K562 (cell line): ENCODE data around the gene TREH. TPM values are rescaled to one million over a fixed set of nuclear protein-coding genes. Genes with fewer than 3 reads are reported as not detected.

ENCODE experiments used
- ARID1B ChIP-seq: fragments of 450-650 bp; IDR thresholded peaks from 2 replicates; pipeline ENCODE4 v1.6.1; 2016; ENCODE audit warnings: antibody characterized with exemption, mild to moderate bottlenecking, inconsistent platforms
- CREB3 ChIP-seq: fragments of 450-650 bp; conservative IDR thresholded peaks from 2 replicates; pipeline ENCODE4 v1.6.1; 2016; ENCODE audit warnings: missing genetic modification characterization, low read depth, mild to moderate bottlenecking, missing compliant biosample characterization, moderate library complexity
- EGR1 ChIP-seq: fragments of 450-650 bp; conservative IDR thresholded peaks from 2 replicates; pipeline ENCODE4 v1.6.1; 2017; ENCODE audit warnings: mild to moderate bottlenecking
- FOXK1 ChIP-seq: sonication (generic); formaldehyde crosslinking; IDR thresholded peaks from 2 replicates; pipeline ENCODE4 v1.8.0; 2022; ENCODE audit warnings: missing genetic modification reagents, mild to moderate bottlenecking, borderline replicate concordance
- MAFF ChIP-seq: IDR thresholded peaks from 2 replicates; pipeline ENCODE4 v1.6.1; 2012; ENCODE audit warnings: low read length, improper control_type of control experiment
- NR0B1 ChIP-seq: fragments of 450-650 bp; IDR thresholded peaks from one replicate; pipeline ENCODE4 v1.6.1; 2018; ENCODE audit warnings: mild to moderate bottlenecking, moderate library complexity; ENCODE audit not compliant: partially characterized antibody
- POLR2H ChIP-seq: IDR thresholded peaks from 2 replicates; pipeline ENCODE4 v1.6.1; 2016; ENCODE audit warnings: missing genetic modification characterization, low read depth, mild to moderate bottlenecking, control low read depth, missing compliant biosample characterization, moderate library complexity
- THRAP3 ChIP-seq: fragments of 450-650 bp; IDR thresholded peaks from 2 replicates; pipeline ENCODE4 v1.6.1; 2016; ENCODE audit warnings: mild to moderate bottlenecking, inconsistent platforms, borderline replicate concordance
- YY1 ChIP-seq, 3 experiments: IDR thresholded peaks; 2 replicates each; pipeline ENCODE4 v1.6.1; 2011; ENCODE audit warnings: low read length in 2 of 3, mild to moderate bottlenecking in 2 of 3, moderate library complexity in 2 of 3, borderline replicate concordance in 1 of 3, control low read depth in 1 of 3, low read depth in 1 of 3; ENCODE audit not compliant: insufficient read depth in 3 of 3, insufficient replicate concordance in 2 of 3, control insufficient read depth in 1 of 3, insufficient read length in 1 of 3; ENCODE audit errors: extremely low read depth in 1 of 3
- ZKSCAN8 ChIP-seq: fragments of 200-800 bp; sonication (Bioruptor generic); IDR thresholded peaks from 2 replicates; pipeline ENCODE4 v1.6.1; 2016; ENCODE audit warnings: missing genetic modification characterization, missing compliant biosample characterization
- ZNF79 ChIP-seq: fragments of 250-450 bp; sonication (Bioruptor Pico); IDR thresholded peaks from 2 replicates; pipeline ENCODE4 v1.4.0; 2020; ENCODE audit warnings: low read depth, mild to moderate bottlenecking, moderate library complexity
- polyA plus RNA-seq, 8 experiments: library from polyadenylated mRNA; depleted of rRNA in 4 of 8; stranded (reverse) in 5 of 8; unstranded in 3 of 8; fragments of >200 nt; fragmentation: Nextera tagmentation in 2 of 8; fragmentation: Illumina TruSeq in 1 of 8; extraction: Ambion mirVana in 2 of 8; extraction: Trizol in 1 of 8; gene quantifications; 2 replicates each; pipeline versions ENCODE4 v1.2.1 to v1.2.3, GENCODE V29; 2011 to 2014; ENCODE audit warnings: inconsistent platforms in 1 of 8, missing spikeins in 1 of 8
- total RNA-seq, 7 experiments: library from RNA; depleted of rRNA in 6 of 7; stranded (reverse); fragments of >200 nt in 6 of 7; fragmentation: Illumina TruSeq in 2 of 7; extraction: Trizol in 2 of 7; gene quantifications; 2 replicates each; pipeline versions ENCODE4 v1.2.1 to v1.2.3, GENCODE V29; 2011 to 2021; ENCODE audit warnings: low replicate concordance in 1 of 7
- TF ChIP-seq, protein P1 (sequence below): sonication (generic); formaldehyde crosslinking; IDR thresholded peaks from 2 replicates; pipeline ENCODE4 v1.8.0; 2023; ENCODE audit warnings: missing genetic modification reagents, mild to moderate bottlenecking, borderline replicate concordance
- TF ChIP-seq, protein P2 (sequence below): IDR thresholded peaks from 2 replicates; pipeline ENCODE4 v1.6.1; 2011; ENCODE audit warnings: borderline replicate concordance, low read depth, mild to moderate bottlenecking, moderate library complexity, low read length; ENCODE audit not compliant: insufficient read depth, poor library complexity, severe bottlenecking
- TF ChIP-seq, protein P3 (sequence below): fragments of 450-650 bp; IDR thresholded peaks from 2 replicates; pipeline ENCODE4 v1.6.1; 2016; ENCODE audit warnings: missing biosample characterization, missing genetic modification characterization

Gene TREH
- total and polyA plus RNA-seq, 9 of the 15 experiments (the other 6 are each of a cell fraction or from before 2014, with no cell fraction given), result 0.09 to 0.20 (median 0.11) TPM; not detected in 6

DNA sequence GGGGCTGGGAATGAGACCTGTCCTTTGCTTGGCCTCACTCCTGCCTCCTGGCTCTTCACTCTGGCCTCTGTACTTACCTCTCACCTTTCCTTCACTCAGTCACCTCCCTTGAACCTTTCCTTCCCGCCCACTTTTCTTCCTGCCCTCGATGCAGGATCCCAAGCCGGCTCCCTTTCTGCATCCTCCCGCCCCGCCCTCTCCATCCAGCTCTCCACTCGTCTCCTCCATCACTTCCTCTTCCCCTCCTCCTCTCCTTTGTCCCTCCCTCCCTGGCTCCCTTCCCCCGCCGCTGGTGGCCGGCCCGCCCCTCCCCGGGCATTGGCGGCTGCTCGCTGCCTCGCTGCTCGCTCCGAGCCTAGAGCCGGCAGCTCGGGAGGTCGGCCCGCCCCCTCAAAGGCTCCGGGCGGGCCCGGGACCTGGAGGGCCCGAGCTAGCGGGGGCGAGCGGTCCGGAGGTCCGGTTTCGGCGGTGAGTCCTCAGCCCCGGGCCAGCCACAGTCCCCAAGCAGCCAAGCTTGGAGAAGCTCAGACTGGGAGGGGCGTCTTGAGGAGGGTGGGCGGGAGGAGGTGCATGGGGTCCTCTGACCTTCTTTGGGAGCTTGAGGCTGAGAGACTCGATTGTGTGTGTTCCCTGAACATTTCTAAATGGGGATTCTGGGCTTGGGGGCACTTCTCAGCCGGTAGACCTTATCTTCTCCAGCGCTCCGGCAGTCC, 58.2 kb downstream of the TREH start (continued):
- TF ChIP-seq, protein P1, sequence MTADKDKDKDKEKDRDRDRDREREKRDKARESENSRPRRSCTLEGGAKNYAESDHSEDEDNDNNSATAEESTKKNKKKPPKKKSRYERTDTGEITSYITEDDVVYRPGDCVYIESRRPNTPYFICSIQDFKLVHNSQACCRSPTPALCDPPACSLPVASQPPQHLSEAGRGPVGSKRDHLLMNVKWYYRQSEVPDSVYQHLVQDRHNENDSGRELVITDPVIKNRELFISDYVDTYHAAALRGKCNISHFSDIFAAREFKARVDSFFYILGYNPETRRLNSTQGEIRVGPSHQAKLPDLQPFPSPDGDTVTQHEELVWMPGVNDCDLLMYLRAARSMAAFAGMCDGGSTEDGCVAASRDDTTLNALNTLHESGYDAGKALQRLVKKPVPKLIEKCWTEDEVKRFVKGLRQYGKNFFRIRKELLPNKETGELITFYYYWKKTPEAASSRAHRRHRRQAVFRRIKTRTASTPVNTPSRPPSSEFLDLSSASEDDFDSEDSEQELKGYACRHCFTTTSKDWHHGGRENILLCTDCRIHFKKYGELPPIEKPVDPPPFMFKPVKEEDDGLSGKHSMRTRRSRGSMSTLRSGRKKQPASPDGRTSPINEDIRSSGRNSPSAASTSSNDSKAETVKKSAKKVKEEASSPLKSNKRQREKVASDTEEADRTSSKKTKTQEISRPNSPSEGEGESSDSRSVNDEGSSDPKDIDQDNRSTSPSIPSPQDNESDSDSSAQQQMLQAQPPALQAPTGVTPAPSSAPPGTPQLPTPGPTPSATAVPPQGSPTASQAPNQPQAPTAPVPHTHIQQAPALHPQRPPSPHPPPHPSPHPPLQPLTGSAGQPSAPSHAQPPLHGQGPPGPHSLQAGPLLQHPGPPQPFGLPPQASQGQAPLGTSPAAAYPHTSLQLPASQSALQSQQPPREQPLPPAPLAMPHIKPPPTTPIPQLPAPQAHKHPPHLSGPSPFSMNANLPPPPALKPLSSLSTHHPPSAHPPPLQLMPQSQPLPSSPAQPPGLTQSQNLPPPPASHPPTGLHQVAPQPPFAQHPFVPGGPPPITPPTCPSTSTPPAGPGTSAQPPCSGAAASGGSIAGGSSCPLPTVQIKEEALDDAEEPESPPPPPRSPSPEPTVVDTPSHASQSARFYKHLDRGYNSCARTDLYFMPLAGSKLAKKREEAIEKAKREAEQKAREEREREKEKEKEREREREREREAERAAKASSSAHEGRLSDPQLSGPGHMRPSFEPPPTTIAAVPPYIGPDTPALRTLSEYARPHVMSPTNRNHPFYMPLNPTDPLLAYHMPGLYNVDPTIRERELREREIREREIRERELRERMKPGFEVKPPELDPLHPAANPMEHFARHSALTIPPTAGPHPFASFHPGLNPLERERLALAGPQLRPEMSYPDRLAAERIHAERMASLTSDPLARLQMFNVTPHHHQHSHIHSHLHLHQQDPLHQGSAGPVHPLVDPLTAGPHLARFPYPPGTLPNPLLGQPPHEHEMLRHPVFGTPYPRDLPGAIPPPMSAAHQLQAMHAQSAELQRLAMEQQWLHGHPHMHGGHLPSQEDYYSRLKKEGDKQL (CRISPR knock-in tag), result no peak
- TF ChIP-seq, protein P2, sequence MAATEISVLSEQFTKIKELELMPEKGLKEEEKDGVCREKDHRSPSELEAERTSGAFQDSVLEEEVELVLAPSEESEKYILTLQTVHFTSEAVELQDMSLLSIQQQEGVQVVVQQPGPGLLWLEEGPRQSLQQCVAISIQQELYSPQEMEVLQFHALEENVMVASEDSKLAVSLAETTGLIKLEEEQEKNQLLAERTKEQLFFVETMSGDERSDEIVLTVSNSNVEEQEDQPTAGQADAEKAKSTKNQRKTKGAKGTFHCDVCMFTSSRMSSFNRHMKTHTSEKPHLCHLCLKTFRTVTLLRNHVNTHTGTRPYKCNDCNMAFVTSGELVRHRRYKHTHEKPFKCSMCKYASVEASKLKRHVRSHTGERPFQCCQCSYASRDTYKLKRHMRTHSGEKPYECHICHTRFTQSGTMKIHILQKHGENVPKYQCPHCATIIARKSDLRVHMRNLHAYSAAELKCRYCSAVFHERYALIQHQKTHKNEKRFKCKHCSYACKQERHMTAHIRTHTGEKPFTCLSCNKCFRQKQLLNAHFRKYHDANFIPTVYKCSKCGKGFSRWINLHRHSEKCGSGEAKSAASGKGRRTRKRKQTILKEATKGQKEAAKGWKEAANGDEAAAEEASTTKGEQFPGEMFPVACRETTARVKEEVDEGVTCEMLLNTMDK, result no peak
- TF ChIP-seq YY1 (IDR thresholded peaks at IDR 0.05; ENCODE audit: borderline replicate concordance in 1 of 3, control insufficient read depth in 1 of 3, extremely low read depth in 1 of 3, insufficient read depth in 3 of 3, insufficient read length in 1 of 3, insufficient replicate concordance in 2 of 3, low read depth in 1 of 3, low read length in 2 of 3) (no peak), EGR1 (peak; percentile 85), FOXK1 (CRISPR knock-in tag) (no peak), CREB3 (no peak), ARID1B (peak; percentile 60; the same call in 1 of the 2 replicates), THRAP3 (no peak), ZNF79 (CRISPR knock-in tag) (no peak), ZKSCAN8 (no peak), POLR2H (tag) (no peak; the same call in 1 of the 2 replicates), MAFF (no peak), NR0B1 (no peak)
- TF ChIP-seq, protein P3, sequence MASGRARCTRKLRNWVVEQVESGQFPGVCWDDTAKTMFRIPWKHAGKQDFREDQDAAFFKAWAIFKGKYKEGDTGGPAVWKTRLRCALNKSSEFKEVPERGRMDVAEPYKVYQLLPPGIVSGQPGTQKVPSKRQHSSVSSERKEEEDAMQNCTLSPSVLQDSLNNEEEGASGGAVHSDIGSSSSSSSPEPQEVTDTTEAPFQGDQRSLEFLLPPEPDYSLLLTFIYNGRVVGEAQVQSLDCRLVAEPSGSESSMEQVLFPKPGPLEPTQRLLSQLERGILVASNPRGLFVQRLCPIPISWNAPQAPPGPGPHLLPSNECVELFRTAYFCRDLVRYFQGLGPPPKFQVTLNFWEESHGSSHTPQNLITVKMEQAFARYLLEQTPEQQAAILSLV (tag), result no peak
